ENCODE results near the gene SIGLEC6.
"Not testable (repeated sequence)": the region's sequence is repeated elsewhere in the genome, so short reads cannot be mapped to it uniquely, and the experiment has no call there.

SIGLEC6 gene

DNA sequence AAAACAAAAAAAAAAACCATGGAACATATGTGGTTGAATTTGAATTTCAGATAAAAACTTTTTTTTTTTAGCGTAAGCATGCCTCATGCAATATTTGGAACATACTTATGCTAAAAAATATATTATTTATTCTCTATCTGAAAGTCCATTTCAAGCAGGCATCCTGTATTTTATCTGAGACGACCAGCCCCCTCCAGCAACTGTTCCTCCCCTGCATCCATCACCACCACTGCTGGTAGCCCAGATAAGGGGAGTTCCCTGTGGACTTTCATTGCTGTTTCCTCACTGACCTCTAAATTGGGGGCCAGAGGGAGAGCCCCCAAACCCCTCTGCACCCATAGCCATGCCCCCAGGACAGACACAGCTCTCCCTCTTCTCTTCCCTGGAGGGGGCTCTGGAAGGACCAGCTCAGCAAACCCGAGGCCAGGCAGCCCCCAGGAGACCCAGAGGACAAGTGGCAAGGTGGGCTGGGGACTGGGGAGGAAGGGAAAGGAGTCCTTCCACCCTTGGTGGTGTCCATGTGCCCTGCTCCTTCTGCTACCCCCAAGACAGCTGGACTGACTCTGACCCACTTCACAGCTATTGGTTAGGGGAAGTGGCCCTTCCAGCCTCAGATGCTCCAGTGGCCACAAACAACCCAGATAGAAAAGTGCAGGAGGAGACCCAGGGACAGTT, 23.3 kb downstream of the SIGLEC6 start:
- peak; percentile 45 for DNase-seq

DNA sequence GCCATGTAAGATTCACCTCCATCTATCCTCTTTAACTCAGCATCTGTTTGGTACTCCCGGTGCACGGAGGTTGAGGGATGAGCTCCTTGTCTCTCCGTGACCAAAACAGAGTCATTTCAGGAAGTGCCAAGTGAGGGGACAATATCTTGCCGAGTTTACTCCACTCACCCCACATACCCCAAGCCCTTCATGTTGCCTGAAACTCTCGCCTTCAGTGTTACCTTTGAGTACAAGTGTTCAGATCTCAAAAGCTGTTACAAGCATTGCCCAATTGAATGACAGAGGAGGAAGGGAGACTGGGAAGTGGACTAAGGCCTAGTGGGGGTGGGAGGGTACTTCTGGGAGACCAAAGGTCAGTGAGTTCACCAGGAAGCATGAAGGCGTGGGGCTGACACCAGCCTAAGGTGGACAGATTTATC, 23.8 kb downstream of the SIGLEC6 start:
- peak; percentile 82 for DNase-seq

DNA sequence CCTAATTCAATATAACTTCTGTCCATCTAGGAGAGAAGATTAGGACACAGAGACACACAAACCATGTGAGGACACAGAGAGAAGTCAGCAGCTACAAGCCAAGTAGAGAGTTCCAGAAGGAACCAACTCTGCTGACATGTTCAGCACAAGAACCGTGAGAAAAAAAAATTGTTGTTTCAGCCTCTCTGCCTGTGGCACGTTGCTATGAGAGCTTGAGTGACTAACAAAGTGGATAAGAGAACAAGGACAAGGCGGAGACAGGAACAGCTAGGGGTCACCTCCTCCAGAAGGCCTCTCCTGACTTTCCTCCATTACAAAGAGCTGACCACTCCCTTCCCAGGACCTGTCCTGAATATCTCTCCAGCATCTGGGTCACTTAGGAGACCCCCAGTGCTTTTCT, 24.3 kb downstream of the SIGLEC6 start:
- DNase-seq: no peak

DNA sequence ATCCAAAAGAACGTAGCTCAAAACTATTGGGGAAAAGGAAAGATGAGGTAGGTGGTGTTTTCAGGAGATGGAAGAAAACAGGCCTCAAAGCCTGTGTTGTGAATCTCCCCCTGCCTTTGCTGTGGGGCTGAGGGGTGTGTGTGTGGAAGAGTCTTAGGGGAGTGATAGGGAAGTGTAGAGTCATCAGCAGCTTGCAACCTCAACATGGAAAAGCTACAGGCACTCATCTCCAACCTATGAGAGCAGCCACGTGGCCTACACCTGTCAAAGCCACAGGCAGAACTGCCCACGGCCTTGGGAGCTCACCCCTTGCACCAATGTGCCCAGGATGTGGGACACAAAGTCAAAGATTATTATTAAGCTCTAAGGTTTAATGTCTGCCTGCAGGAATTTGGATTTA, 25.6 kb downstream of the SIGLEC6 start:
- no peak for DNase-seq

DNA sequence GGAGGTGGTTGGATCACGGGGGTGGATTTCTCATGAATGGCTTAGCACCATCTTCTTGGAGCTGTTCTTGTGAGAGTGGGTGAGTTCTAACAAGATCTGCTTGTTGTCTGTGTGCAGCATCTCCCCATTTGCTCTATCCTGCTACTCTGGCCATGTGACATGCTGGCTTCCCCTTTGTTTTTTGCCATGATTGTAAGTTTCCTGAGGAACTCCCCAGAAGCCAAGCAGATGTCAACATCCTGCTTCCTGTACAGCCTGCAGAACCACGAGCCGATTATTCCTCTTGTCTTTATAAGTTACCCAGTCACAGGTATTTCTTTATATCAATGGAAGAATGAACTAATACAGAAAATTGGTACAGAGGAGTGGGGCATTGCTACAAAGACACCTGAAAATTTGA, 27.6 kb downstream of the SIGLEC6 start:
- DNase-seq: peak; percentile 55

DNA sequence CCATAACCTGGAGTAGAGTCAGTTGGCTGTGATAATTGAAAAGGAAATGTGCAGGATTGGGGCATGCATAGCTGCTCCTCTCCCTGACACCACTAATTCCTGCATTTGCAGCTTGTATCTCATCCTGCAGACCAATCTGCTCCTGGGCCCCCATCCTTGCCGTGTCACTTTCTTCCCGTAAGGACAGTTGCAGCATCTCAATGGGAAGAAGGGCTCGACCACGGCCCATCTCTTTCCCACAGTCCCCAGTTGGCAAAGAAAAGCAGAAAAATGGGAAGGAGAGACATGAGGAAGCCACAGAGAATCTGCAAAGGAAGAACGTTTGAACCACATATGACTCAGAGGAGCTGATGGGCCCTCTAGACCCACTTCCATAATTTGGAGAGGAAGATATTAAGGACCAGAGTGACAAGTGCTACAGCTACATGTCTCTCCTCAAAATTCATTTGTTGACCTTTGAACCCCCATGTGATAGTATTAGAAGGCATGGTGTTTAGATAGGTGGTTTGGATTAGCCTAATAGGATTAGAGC, 28.1 kb downstream of the SIGLEC6 start:
- peak; percentile 95 for DNase-seq

DNA sequence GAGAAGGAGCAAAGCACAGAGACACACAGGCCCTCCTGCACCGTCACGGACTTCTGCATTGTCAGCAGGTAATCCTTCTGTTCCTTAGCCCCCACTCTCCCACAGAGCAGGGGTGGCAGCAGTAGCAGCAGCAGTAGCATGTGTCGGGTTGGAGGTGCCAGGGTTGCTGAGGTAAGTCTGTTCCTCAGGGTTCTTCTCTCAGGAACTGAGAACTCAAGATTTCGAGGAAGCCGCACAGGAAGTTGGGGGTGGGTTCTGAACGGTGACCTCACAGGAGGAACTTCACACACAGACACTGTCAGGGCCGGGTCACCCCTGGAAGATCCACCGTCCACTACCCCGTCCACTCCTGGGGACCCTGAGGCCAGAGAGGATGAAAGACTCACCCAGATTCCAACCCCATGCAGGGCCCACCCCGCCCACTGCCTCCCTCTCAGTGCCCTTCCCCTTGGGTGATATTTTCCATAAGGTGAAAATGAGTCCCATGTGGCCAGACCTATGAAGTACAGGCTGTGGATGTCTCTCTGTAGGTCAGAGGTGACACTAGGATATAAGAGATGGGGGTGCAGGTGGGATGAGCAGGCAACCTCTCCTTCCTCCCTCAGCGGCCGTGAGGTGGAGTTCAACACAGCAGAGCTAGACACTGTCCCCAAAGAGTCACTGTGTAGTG, 29.7 kb downstream of the SIGLEC6 start, which contains the start of gene SIGLEC12:
Gene SIGLEC12 (minus strand): TSS at position 207 of the 670 bp plus-strand sequence. CDS start 67 bp downstream, at position 140.
- peak; percentile 86 for DNase-seq

DNA sequence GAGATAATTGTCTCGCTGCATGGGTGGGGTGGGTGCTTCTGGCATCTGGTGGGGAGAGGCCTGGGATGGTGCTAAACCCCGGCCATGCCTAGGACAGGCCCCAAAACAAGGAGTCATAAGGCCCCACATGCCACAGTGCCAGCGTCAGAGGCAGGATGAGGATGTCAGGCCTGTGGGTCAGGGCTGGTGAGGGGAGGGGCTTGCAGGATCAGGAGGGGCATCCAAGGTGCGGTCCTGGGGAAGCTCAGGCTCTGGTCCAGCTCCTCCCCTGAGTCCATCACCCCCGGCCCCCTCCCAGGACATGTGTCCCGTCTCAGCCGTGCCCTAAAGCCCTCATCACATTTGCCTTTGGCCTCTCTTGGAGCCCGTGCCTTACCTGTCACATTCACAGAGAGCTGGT, 30.5 kb downstream of the SIGLEC6 start:
- not testable (repeated sequence) for DNase-seq

DNA sequence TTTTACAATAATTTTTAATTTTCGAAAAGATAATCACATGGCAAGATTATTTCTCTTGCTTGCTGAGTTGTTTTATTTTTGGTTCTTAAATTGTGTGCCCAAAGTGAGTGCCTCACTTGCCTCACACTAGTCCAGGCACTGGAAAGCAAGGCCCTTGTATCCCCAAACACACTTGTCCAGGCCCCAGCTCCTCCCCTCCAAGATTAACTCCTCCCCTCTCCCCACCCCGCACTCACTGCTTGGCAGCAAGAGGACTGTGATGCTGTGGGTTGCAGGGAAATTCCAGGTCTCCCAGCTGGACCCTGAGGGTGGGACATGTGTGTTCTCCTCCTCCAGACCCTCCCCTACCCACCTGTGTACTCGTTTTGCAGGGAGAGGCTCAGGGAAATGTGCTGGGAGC, 33.8 kb downstream of the SIGLEC6 start:
- no peak for DNase-seq

DNA sequence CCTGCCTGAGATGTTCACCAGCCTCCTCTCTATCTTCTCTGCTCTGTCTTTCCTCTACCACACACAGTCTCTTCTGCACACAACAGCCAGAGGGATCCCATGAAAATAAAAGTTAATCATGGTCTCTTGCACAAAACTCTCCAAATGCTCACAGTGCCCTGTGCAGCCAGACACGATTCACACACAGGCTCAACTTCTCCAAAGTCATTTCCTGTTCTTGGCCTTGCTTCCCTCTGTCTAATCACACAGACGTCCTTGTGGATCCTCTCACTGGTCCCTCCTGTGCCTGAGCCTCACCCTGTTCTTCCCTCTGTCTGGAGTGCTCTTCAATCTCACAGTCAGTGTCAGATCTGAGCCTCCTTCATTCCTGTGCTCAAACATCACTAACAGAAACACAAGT, 37.7 kb downstream of the SIGLEC6 start:
- DNase-seq: peak; percentile 74

DNA sequence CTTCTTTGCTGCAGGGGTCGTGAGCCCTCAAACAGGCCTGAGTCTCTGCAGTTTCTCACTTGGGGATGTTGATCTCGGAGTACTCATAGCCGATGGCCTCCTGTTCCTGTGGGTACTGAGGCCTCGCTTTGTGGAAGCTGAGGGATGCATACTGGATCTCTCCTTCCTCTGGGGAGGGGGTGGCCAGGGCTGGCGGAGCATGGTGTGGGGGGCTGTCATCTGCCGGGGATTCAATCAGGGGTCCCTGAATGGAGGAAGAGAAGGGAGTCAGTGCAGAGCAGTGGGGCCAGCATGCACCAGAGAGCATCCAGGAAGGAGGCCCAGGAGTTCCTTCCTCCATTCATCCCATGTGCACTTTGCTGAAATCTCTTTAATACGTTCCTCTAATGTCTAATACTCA, 39.9 kb downstream of the SIGLEC6 start:
- no peak for DNase-seq

DNA sequence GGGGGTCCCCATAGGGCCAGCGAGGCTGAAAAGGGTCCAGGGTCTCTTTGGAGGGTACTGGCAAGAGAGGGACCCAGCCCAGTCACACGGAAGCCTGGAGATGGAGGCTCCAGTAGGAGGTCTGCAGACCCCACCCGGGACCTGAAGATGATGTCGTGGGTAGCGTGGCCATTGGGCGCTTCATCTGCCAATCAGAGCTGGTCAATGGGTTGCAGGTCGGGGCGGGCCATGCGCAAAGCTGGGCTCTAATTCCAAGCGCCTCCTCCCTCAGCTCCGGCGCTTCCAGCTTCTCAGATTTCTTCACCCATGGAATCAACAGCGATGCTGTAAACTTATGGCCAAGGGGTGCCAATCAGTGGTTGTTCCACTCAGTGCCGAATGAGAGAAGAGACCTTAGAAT, 40.8 kb downstream of the SIGLEC6 start:
- no peak for DNase-seq

DNA sequence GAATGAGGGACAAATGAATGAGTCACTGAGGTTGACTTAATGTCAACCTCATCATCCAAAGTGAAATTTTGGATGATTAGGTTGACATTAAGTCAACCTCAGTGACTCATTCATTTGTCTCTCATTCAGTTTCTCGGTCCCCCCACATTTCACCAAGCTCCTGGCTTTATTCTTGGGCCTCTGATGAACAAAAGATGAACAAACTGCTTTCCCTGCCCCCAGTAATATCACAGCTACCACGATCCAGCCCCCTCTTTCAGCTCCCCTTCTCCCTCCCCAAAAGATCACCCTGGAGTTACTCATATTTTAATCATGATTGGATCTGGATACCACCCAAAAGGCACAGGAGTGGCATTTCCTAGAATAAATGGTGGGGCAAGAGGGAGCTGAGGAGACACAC, 42.4 kb downstream of the SIGLEC6 start:
- no peak for DNase-seq

DNA sequence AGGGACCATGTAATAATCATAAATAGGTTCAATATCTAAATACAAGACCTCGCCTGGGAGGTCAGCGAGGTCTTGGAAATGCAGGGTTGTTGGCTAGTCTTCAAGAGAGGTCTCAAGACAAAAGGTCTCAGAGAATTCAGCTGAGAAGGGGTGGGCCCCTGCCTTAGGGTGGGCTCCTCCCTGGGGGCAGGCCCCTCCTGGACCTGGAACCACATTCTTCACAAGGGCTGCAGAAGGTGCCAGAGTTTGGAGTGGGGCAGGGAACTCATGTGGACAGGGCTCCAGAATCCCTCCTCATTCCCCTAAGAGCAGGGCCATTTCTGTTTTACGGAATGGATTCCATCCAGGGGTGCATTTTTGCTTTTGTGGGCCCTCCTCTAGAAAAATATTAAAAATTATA, 43.0 kb downstream of the SIGLEC6 start:
- DNase-seq: no peak

DNA sequence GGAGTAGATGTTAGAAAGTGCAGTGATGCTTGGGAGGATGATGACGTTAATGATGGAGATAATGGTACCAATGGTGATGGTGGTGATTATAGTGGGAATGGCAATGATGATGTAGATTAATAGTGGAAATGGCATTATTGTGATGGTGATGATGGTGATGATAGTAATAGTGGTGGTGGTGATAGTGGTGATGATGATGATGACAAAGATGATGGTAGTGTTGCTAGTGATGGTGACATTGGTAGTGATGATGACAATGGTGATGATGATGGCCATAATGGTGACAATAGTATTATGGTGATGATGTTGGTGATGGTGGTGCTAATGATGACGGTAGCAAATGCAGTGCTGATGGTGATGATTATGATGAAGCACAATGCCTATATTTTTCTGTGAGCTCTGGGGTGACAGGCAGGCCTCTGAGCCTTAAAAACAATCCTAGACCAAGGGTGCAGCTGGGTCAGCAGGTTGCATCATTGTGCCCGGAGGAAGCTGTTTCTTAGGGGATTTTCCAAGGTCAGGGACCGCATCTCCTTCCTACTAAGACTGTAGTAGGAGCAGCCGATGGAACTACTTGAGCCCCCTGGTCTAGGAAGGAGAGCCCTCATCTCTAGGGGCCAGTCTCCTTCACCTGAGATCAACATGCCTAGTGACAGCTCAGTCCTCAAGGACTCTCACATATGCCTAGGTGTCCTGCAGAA, 45.4 kb downstream of the SIGLEC6 start:
- no peak for DNase-seq

DNA sequence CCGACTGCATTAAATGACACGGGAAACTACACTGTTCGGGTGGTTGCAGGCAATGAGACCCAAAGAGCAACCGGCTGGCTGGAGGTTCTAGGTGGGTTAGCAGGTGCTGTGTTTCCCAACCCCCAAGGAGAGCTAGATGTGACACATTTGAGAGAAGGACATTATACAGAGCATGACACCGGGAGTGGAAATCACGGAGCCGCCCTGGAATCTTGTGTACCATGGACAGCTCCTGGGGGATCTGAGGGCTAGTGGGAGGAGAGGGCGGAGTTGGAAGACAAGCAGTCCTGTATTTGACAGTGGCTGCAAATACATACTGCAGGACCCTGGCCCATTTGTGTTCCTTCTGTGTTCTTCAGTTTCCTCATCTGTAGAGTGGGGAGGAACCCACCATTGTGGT, 50.9 kb downstream of the SIGLEC6 start:
- DNase-seq: peak; percentile 46

DNA sequence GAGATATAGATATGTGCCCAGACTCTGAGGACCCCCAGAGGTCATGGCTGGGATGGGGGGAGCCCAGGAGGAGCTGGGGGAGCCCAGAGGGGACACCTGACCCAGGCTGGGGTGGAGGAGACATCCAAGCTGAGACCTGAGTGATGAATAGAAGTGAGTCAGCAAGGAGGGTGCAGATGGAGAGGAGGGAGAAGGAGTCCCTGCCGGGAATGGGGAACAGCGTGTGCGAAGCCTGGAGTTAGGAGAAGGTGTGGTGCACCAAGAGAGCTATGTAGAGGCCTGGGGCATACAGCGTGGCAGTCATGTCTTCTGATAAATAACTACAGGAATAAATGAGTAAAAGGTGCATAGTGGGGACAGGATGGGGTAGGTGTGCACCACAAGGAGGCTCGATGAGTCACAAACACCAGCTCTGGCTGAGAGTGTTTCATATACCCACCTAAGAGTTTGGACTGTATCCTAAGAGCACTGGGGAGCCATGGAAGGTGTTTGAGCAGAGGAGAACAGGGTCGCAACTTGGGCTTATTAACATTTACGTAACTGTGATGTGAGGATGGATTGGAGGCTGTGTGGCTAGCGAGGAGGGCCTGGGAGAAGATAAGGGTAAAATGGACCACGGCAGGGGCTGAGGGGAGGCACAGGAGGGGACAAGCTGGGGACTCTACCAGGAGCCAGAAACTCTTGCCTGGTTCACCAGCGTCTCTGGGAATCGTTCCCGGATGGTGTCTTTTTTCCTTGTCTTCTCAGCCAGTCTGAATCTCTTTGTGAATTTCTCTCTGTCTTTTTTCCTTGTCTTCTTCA, 51.7 kb downstream of the SIGLEC6 start:
- DNase-seq: no peak

DNA sequence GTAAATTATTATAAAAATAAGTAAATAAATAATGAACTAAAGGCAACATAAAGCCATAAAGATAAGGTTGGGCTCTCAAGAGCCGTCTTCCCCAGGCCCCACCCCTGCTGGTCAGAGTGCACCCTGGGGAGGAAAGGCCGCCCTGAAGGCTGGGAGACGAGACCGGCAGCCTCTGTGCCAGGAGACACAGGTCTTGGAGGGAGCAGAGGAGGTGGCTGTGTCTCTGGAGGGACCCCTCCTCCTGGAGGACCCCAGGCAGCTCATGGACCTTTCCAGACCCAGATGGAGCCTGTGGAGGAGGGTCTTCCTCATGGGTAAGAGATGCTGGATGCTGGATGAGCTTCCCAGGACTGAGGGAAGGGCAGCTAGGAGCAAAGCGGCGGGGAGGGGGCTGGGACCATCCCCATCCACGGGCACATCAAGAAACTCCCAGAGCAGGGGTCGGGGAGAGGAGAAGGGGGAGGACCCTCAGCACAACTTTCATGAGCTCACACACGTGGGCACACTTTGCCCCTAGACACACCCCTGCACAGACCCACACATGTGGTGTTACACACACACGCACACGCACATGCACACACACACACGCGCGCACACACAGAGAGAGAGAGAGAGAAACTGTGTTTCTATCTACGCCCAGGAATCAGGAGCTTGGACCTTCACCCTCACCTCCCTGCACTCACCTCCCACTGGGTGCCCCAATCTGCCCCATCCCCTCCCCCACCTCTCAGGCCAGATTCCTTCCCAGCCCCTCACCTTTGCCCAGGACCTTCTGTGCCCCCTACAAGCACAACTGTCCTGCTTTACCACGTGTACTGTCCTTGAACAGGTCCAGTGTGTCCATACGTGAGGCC, 52.9 kb downstream of the SIGLEC6 start, which contains the start of gene CEACAM18:
Gene CEACAM18 (plus strand): TSS at position 159 of the 854 bp plus-strand sequence.
- DNase-seq: no peak

DNA sequence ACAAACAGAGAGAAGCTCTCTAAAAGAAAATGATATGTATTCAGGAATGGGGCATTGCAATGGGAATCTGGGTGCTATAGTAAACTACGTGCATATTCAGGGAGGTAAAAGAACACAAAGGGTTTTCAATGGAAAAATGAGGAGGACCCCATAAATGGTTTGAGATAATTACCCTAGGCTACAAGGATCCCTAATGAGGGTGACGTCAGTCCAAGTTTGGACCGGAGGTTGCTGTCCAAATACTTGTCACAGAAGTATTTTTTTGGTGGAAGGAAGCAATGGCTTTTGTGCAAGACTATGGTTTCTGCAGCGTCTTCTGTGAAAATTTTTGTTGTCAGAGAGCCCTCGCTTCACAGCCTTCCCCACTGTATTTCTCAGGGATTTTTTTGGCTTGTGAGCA, 54.1 kb downstream of the SIGLEC6 start:
- DNase-seq: peak; percentile 28

DNA sequence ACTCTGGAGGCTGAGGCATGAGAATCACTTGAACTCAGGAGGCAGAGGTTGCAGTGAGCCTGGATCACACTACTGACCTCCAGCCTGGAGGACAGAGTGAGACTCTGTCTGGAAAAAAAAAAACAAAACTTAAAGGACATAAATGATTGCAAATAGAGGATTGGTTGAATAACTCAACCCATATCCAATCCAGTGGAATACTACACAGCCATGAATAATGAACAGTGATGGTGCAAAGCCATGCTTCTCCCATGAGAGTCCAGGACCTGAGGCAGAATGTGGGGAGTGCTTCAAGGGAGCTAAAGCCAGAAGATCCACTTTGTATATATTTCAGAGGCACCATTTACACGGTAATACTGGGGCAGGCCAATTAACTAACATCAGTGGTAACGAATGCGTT, 55.3 kb downstream of the SIGLEC6 start:
- no peak for DNase-seq

DNA sequence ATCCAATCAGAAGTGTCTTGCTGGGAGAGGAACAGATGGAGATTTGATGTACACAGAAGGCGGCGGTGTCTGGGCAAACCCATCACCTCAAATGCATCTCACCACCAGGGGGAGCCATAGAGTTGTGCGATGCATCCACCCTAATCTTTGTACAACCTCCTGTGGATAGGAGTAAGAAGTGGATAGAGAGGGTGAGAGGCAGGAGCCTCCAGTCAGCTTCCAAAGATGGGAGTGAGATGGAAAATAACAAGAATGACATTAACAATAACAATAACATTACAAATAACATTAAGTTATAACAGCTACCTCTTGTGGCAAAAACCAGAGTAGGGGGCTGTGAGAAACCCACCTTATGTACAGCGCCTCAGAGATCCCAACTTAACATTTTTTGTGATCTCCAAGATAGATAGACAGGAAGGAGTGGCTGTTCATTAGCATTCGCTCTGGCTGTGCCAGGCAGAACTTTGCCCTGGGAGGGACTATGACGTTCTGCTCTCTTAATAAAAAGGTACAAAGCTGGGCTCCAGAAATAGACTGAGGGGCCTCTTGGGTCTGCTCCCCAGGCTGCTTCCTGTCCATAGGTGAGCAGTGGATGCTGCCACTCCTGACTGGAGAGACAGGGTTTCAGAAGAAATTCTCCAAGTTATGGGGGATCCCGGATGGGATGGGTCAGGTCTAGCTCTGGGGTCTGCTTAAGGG, 58.3 kb downstream of the SIGLEC6 start:
- DNase-seq: peak; percentile 79

All from MV-4-11 (cell line).